Measurements from ENCODE around the gene GPR17.

The GPR17 gene

DNA sequence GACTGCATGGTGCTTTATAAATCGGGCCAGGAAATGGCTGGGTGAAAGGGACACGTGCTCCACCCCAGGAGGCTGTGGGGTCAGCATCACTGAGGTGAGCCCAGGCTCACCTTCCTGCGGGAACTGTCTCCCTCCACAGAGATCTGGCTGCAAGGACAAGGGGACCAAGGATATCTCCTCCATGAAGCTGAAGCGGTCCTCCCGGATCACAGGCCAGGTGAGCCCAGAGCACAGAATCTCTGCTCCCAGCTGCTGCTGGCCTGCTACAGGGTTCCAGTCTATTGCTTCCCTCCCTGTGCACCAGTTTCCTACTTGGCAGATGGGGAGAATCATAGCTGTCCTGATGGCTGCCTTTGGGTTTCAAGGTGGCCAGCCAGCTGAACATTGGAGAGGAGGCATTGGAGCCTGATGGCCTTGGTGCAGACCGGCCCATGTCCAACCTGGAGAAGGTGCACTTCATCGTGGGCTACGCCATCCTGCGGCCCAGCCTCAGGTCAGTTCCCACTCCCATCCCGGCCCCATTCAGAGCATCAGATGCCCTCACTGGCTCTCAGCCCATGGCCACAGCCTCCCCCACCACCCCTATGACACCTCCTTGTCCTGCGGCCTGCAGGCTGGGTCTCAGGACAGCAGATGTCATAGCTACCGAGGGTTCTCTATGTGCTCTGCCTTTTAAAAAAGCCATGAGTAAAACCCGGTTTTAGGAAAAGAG, 33.7 kb upstream of the GPR17 start:
- Histone ChIP-seq H3K27me3 (peaks cover 0 to 25% (median 0%) of the 10 kb centered on the region in 11 experiments; a peak in 5 of 22 replicates), H3K4me1 (peaks cover 0 to 65% (median 49%) of the 10 kb centered on the region in 10 experiments; a peak in 16 of 20 replicates), H3K27ac (no peak overlapping the region), H3K4me3 (no peak overlapping the region), H3K36me3 (no peaks in the 10 kb centered on the region), H3K9me3 (replicated peaks in 1 of 11) (peaks cover 37 to 44% (median 41%) of the 10 kb centered on the region in 11 experiments), H3K9ac (no peak overlapping the region), H4K20me1 (no peaks in the 10 kb centered on the region), H3K4me2 (no peak overlapping the region)
- TF ChIP-seq Cebpa-rat (IDR thresholded peaks at IDR 0.05): no peak

DNA sequence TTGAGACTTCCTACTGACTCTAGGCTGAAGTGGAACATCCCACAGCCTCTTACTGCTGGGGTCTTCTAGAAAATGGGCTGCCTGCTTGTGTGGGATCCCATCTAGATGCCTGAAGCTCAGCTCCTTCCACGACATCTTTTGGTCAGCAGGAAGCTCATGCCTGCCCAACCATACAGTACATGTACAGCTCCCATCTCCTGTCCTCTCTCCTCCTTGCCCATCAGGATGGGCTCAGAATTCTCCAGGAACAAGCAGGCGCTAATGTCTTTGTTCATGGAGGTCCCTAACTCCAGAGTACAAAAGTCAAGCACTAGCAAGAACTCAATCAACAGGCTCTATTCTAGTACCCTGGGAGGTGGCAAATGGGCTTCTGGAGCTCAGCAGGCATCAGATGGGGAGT, 31.7 kb upstream of the GPR17 start:
- peaks cover 0 to 58% (median 32%) of the 10 kb centered on the region in 10 experiments; a peak in 16 of 20 replicates for H3K4me1 ChIP-seq
- H3K9me3 ChIP-seq (replicated peaks in 1 of 11): peaks cover 37 to 50% (median 43%) of the 10 kb centered on the region in 11 experiments
- no peak overlapping the region for H3K27ac ChIP-seq
- TF ChIP-seq Cebpa-rat (IDR thresholded peaks at IDR 0.05): no peak
- H3K4me3 ChIP-seq: no peak overlapping the region
- no peaks in the 10 kb centered on the region for H3K36me3 ChIP-seq
- H3K9ac ChIP-seq: no peak overlapping the region
- H3K4me2 ChIP-seq: peak overlapping the region in 1 of 11 experiments; percentile 70; a peak in 1 of 22 replicates
- no peaks in the 10 kb centered on the region for H4K20me1 ChIP-seq
- peaks cover 0 to 30% (median 0%) of the 10 kb centered on the region in 11 experiments; a peak in 5 of 22 replicates for H3K27me3 ChIP-seq

DNA sequence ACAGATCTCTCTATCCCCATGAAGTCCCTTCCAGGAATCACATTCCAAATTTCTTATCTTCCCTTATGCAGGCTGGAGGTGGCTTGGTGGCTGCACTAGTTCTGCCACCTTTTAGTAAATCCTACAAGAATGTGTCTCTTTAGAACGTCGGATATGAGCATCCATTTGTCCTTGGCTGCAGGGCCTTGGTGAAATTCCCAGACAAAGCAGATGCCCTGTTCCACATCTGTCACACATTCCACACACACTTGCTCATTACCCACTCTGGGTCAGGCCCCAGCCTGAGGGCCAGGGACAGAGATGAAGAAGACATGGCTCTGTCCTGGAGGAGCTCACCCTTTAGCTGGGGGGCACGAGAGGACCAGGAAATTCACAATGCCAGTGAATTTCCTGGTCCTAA, 31.2 kb upstream of the GPR17 start:
- Histone ChIP-seq H3K4me3 (no peak overlapping the region), H3K4me1 (peaks cover 2 to 58% (median 34%) of the 10 kb centered on the region in 10 experiments; a peak in 19 of 20 replicates), H3K9me3 (replicated peaks in 1 of 11) (peaks cover 37 to 50% (median 43%) of the 10 kb centered on the region in 11 experiments), H3K36me3 (no peaks in the 10 kb centered on the region), H3K27me3 (peaks cover 0 to 30% (median 0%) of the 10 kb centered on the region in 11 experiments; a peak in 5 of 22 replicates), H3K27ac (no peak overlapping the region), H4K20me1 (no peaks in the 10 kb centered on the region), H3K9ac (no peak overlapping the region), H3K4me2 (peak overlapping the region in 9 of 11 experiments; percentile 49 to 87 (median 78); a peak in 17 of 22 replicates)
- no peak for TF ChIP-seq Cebpa-rat (IDR thresholded peaks at IDR 0.05)

DNA sequence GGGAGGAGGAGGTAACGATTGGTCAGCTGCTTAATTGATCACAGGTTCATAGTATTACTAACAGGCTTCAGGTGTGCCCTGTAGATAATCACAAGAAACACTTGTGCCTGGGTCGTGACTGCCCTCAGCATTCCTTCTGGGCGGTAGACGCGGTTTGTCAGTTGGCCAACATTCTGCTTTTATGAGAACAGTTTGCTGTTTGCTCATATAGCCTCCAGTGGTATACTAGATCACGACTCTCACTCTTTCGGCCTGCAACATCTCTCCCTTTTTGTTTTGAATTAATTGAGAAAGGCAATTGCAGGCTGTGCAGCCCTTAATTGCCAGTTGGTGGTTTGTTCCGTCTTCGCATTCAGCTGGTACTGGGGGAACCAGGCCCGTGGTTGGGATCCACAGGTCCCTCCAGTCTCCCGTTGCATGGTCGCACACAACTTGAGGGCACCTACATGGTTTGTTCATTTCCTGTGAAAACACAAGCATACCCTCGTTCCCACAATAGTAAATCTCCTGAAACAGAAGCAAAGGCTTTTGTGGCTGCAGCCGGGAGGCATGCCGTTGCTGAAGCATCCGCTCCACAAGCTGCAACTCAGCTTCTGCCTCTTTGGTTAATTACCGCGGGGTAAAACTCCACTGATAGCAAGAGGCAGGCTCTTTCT, 30.3 kb upstream of the GPR17 start:
- Histone ChIP-seq H3K4me2 (peak overlapping the region; percentile 8 to 87 (median 70); a peak in 21 of 22 replicates), H3K36me3 (no peaks in the 10 kb centered on the region), H3K27me3 (peaks cover 0 to 30% (median 0%) of the 10 kb centered on the region in 11 experiments; a peak in 5 of 22 replicates)

DNA sequence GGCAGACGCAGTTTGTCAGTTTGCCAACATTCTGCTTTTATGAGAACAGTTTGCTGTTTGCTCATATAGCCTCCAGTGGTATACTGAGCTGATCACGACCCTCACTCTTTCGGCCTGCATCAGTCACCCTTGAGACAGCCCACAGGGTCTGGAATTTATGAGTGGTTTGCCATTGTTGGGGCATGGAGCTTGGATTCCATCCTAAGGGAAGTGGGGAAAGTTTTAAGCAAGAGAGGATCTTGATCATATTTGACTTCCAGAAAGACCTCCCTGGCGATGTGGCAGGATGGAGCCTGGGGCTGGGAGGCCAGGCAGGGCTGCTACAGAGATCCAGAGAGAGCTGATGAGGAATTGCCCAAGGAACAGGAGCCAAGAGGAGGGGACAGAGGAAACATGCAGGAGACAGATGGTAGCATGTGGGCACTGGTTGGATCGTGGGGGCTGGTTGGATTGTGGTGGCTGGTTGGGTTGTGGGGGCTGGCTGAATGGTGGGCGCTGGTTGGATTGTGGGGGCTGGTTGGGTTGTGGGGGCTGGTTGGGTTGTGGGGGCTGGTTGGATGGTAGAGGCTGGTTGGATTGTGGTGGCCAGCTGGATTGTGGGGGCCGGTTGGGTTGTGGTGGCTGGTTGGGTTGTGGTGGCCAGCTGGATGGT, 27.3 kb upstream of the GPR17 start:
- Histone ChIP-seq H3K4me3 (no peak overlapping the region), H4K20me1 (peaks cover 0 to 3% (median 0%) of the 10 kb centered on the region in 11 experiments; a peak in 3 of 22 replicates), H3K9ac (no peak overlapping the region), H3K9me3 (replicated peaks in 1 of 11) (peaks cover 5 to 17% (median 11%) of the 10 kb centered on the region in 11 experiments), H3K4me2 (peak overlapping the region in 5 of 11 experiments; percentile 14 to 25 (median 16); a peak in 3 of 22 replicates), H3K4me1 (peaks cover 25 to 87% (median 73%) of the 10 kb centered on the region in 10 experiments; a peak in 19 of 20 replicates), H3K36me3 (no peaks in the 10 kb centered on the region), H3K27me3 (peaks cover 0 to 30% (median 0%) of the 10 kb centered on the region in 11 experiments; a peak in 5 of 22 replicates), H3K27ac (no peak overlapping the region)
- no peak for TF ChIP-seq Cebpa-rat (IDR thresholded peaks at IDR 0.05)

More for the DNA sequence above, 30.3 kb upstream of the GPR17 start:
- Histone ChIP-seq H3K27ac (no peak overlapping the region), H3K9me3 (replicated peaks in 1 of 11) (peaks cover 35 to 47% (median 41%) of the 10 kb centered on the region in 11 experiments), H4K20me1 (peaks cover 0 to 2% (median 0%) of the 10 kb centered on the region in 11 experiments; a peak in 2 of 22 replicates), H3K4me3 (no peak overlapping the region), H3K9ac (peak overlapping the region in 3 of 11 experiments; percentile 6 to 43 (median 37); a peak in 4 of 22 replicates), H3K4me1 (peaks cover 9 to 58% (median 43%) of the 10 kb centered on the region in 10 experiments; a peak in 19 of 20 replicates)
- TF ChIP-seq Cebpa-rat (IDR thresholded peaks at IDR 0.05): no peak; a peak in 1 of 22 replicates

DNA sequence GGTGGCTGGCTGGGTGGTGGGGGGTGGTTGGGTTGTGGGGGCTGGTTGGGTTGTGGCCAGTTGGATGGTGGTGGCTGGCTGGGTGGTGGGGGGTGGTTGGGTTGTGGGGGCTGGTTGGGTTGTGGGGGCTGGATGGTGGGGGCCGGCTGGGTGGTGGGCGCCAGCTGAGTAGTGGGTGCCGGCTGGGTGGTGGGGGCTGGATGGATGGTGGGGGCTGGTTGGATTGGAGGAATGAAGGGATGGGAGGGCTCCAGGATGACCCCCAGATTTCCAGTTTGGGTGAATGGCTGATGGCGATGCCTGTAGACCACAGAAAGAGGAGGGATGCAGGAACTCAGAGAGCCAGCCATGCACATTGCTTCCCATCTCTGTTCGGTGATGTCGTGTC, 26.8 kb upstream of the GPR17 start:
- Histone ChIP-seq H3K9ac (no peak overlapping the region), H3K27ac (no peak overlapping the region), H3K4me3 (no peak overlapping the region), H3K4me1 (peaks cover 30 to 93% (median 78%) of the 10 kb centered on the region in 10 experiments; a peak in 19 of 20 replicates), H3K27me3 (peaks cover 0 to 30% (median 0%) of the 10 kb centered on the region in 11 experiments; a peak in 5 of 22 replicates), H3K4me2 (peak overlapping the region in 9 of 11 experiments; percentile 66 to 99 (median 89); a peak in 16 of 22 replicates), H3K36me3 (no peaks in the 10 kb centered on the region), H4K20me1 (peaks cover 0 to 3% (median 0%) of the 10 kb centered on the region in 11 experiments; a peak in 3 of 22 replicates), H3K9me3 (replicated peaks in 1 of 11) (peaks cover 0 to 11% (median 5%) of the 10 kb centered on the region in 11 experiments; a peak in 19 of 22 replicates)
- TF ChIP-seq Cebpa-rat (IDR thresholded peaks at IDR 0.05): no peak

DNA sequence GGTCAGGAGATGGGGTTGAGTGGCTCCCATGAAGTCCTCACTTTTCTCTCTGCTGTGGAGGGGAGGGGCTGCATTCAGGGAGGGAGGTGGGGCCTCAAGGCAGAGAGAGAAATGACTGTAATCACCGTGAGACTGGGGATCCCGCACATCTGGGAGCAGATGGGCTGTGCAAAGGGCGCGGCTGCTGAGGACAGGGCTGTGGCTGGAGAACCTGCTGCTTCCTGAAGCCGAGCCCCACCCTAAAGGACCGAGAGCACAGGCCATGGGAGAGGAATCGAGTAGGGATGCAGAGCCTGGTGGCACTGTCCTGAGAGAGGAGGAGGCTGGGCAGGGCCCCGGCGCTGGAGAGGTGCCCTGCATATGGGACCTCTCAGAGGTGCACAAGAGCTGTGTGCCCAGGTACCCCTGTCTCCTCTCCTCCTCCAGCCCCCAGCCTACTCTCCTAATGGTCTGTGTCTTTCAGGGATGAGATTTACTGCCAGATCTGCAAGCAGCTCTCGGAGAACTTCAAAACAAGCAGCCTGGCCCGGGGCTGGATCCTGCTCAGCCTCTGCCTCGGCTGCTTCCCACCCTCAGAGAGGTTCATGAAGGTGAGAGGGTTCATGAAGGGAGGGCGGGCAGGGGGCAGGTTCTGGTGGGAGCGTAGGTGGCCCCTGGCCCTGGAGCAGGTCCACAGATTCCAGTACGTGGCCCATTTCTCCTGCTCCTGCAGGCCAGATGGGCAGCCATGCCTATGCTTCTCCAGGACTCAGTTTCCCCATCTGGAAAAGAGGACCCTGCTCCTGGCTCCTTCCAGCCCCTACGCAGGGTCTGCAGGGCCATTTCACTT, 25.9 kb upstream of the GPR17 start:
- Histone ChIP-seq H3K27ac (peak overlapping the region in 2 of 11 experiments; percentile 27 to 37; a peak in 1 of 22 replicates), H3K36me3 (no peaks in the 10 kb centered on the region), H3K9ac (peak overlapping the region in 2 of 11 experiments; percentile 40 to 47; a peak in 2 of 22 replicates), H4K20me1 (peaks cover 0 to 8% (median 0%) of the 10 kb centered on the region in 11 experiments; a peak in 4 of 22 replicates), H3K27me3 (peaks cover 0 to 35% (median 0%) of the 10 kb centered on the region in 11 experiments; a peak in 5 of 22 replicates), H3K9me3 (replicated peaks in 1 of 11) (peaks cover 0 to 9% (median 0%) of the 10 kb centered on the region in 11 experiments; a peak in 3 of 22 replicates), H3K4me2 (peak overlapping the region; percentile 39 to 99 (median 87)), H3K4me1 (peaks cover 37 to 97% (median 82%) of the 10 kb centered on the region in 10 experiments; a peak in 19 of 20 replicates), H3K4me3 (peak overlapping the region in 2 of 10 experiments; percentile 28 to 41; a peak in 3 of 20 replicates)
- TF ChIP-seq Cebpa-rat (IDR thresholded peaks at IDR 0.05): no peak
